Urothelium cell line (cell line): Measurements from ENCODE around the gene LRRC61.
"Not testable (repeated sequence)": the region's sequence is repeated elsewhere in the genome, so short reads cannot be mapped to it uniquely, and the experiment has no call there.

Experiments used
- DNase-seq: peaks from one replicate; pipeline ENCODE4 v3.0.0; 2011; ENCODE audit warnings: low spot score, mixed read lengths
- FAIRE-seq: peaks from 2 replicates; lab custom pipeline; 2011; peaks lifted over from hg19 to GRCh38; lab: Jason Lieb, UNC

Gene LRRC61

DNA sequence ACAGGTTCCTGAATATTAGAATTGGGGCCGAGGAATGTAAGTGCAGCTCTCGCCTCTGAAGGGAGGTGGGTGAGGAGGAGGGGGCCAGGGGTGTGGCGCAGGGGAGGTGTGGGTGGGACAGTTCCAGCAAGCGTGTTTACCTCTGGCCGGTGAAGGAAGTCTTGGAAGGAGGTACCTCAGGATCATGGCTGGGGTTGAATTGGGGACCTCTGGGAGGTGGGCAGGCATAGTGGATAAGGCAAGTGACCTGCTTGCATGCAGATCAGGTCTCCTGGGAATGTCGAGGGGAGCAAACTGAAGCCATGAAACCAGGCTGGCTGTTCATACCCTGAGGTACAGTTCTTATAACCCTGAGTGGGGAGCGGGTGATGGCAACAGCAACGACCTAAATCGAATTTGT is 57.9 kb downstream of the LRRC61 start:
- FAIRE-seq = no peak
- DNase-seq = no peak

DNA sequence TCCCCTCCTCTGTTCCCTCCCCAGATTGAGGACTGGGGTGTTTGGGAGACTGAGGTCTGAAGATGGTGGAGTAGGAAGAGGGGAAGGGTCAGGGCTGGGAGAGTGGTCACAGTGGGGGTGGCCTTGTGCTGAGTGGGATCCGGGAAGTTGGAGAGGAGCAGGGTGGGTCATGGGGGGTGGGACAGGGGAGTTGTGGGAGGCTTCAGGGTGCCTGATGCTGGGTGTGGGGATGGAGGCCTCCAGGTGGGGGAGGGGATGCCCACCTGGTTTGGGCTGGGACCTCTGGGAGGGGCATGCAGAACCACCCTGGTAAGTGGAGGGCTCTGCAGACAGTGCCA is 58.6 kb downstream of the LRRC61 start:
- no peak for FAIRE-seq
- DNase-seq = no peak

DNA sequence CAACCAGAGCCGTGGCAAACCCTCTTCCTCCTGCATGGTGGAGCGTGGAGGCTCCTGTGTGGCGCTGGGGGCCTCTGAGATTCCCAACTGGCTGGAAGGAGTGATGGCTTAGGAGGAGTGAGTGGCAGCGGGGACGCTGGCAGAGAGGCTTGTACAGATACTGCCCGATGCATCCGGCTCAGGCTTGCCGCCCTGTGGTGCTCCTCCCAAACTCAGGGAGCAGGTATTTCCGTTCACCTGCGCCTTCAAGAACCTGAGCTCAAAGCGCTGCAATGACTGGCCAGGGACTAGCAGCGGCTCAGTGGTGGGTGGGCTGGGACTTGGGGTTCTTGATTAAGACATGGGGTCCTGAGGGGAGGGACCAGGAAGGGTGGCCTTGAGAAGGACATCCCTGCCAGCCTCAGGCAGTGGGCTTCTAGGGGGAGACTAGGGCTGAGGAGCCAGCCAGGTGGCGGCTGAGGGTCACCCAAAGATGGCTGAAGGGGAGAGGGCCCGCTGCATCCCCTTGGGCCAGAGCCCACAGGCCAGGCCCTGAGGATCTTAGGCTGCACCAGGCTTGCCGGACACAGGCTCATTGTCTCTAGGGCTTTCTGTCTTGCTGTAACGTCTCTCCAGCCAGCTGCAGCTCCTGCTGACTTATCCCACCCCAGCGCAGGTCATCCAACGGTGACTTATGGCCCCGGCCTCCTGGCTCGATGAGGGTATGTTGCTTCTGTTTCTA is 59.1 kb downstream of the LRRC61 start:
- no peak for DNase-seq

DNA sequence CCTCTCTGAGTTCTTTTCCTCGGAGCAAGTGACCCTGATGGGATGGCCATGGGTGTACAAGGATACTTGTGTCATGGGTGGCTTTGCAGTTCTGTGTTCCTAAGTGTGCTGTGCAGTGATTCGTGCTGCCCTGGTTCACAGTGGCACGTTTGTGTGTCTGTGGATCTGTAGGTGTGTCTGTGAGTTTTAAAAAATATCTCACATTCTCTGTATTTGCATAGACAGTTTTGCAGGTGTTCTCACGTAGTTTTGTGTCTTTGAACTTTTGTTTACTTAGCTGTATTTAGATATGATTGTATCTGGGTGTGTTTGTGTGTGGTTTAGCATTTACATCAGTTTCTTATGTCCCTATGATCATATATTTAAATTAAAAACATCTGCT is 59.7 kb downstream of the LRRC61 start:
- no peak for DNase-seq
- no peak for FAIRE-seq

More for the DNA sequence above, 59.1 kb downstream of the LRRC61 start:
- FAIRE-seq = no peak

GRCh38 chr7:150383710-150384397 is 60.7 kb downstream of the LRRC61 start:
- no peak for FAIRE-seq
- no peak for DNase-seq

DNA sequence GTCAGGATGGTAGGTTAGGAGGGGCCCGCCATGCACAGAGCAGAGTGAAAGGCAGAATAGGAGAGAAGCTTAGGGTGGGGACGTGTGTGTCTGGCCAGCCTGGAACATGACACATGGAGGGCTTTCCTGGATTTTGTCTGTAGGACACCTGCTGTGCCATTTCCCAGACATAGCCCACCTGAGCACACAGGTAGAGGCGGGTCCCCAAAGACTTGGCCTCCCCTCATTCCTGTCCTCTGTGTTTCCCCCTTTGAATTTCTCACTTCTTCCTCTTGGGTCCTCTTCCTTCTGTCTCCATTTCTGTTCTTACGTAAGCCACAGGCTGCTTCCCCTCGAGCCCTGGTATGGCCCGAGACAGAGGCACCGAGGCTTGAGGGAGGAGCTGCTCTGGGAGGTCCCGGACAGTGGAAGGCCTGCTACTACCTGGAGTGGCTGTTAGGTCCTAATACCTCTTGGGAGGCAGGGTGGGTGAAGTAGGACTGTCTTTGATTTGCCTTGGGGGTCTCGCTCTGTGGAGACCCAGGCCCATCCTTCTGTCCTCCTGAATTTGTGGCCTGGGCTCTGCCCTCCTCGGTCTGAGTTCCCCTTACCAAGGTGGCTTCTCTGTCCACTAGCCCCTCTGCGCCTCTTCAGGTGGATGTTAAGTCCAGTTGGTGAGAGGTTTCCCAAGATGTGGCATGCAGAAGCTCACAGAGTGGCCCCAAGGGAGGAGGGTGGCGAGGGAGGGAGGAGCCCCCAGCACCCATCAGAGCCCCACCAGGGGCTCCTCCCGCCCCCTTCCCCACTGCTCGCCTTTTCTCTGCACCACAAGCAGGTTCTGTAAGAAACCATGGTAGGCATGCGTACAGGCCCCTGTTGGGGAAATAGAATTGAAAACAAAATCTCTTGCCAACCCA is 61.5 kb downstream of the LRRC61 start:
- no peak for FAIRE-seq
- DNase-seq = no peak

GRCh38 chr7:150385302-150385723 is 62.2 kb downstream of the LRRC61 start:
- no peak for DNase-seq
- no peak for FAIRE-seq

DNA sequence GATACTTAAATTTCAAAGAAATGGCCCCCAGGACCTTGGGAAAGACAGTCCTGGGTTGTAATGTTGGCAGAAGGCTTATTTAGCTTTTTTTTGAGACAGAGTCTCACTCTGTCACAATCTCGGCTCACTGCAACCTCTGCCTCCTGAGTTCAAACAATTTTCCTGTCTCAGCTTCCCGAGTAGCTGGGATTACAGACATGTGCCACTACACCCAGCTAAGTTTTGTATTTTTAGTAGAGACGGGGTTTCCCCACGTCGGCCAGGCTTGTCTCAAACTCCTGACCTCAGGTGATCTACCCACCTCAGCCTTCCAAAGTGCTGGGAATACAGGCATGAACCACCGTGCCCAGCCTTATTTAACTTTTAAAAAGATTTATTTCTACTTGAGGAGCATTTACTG is 62.7 kb downstream of the LRRC61 start:
- not testable (repeated sequence) for FAIRE-seq, DNase-seq
